Tibial artery (tissue), 4 donors: ENCODE data around the gene RBP5.

Experiments used
- DNase-seq, 2 donors: peaks; one replicate each; pipeline ENCODE4 v3.0.0-alpha.2; 2019
- H3K27ac ChIP-seq, 2 donors: fragments of 200-600 bp; sonication (generic) in 1 of 2; 1 replicate in 1 of 2; 2 replicates in 1 of 2; pipeline ENCODE4 v1.5.1; 2018 to 2019; ENCODE audit warnings: mild to moderate bottlenecking in 1 of 2
- H3K27me3 ChIP-seq, 2 donors: fragments of 200-600 bp; sonication (generic) in 1 of 2; one replicate each; pipeline versions ENCODE4 v1.5.1 to v1.6.0; 2016 to 2019
- H3K36me3 ChIP-seq, 3 donors: fragments of 200-600 bp; sonication (generic) in 2 of 3; one replicate each; pipeline ENCODE4 v1.5.1; 2016 to 2019; ENCODE audit warnings: mild to moderate bottlenecking in 2 of 3
- H3K4me1 ChIP-seq, 4 donors: fragments of 200-600 bp; sonication (generic) in 2 of 4; 1 replicate in 3 of 4; 2 replicates in 1 of 4; pipeline ENCODE4 v1.5.1; 2016 to 2019
- H3K4me3 ChIP-seq, 2 donors: fragments of 200-600 bp; sonication (generic) in 1 of 2; 1 replicate in 1 of 2; 2 replicates in 1 of 2; pipeline ENCODE4 v1.5.1; 2018 to 2019; ENCODE audit warnings: mild to moderate bottlenecking in 2 of 2
- H3K9me3 ChIP-seq, 3 donors: fragments of 200-600 bp; sonication (generic) in 1 of 3; one replicate each; pipeline ENCODE4 v1.5.1; 2016 to 2019
- intact Hi-C: fragments of 100-400 bp; cut with DNase I; formaldehyde crosslinking; loops from one replicate; pipeline ENCODE4 v1.15.0; 2023; ENCODE audit warnings: low total_unique reads
- TF ChIP-seq, protein P1 (sequence below), 2 experiments: fragments of 200-600 bp in 1 of 2; fragments of 450-650 bp in 1 of 2; IDR thresholded peaks; one replicate each; pipeline ENCODE4 v1.5.1; 2017 to 2019; ENCODE audit warnings: antibody characterized with exemption in 2 of 2, mild to moderate bottlenecking in 1 of 2, moderate library complexity in 1 of 2

Gene RBP5

DNA sequence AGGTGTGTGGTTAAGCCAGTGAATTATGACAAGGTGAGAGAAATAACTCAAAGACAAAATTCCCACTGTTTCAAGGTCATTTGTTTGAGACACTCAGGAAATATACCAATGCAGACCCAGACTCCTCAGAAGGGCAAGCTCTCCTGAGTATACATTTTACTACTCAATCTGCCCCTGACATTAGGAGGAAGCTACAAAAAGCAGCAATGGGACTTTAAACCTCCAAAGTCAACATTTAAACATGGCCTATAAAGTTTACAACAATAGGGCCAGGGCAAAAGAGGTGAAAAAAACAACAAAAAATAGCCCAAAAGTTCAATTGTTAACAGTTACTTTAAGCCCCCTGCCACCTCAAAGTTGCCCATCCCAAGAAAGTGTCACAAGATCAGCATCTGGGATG lies 41.3 kb upstream of the RBP5 start:
- no peaks in the 10 kb centered on the region for H3K4me1 ChIP-seq
- peaks cover 0 to 11% (median 0%) of the 10 kb centered on the region in 3 donors for H3K9me3 ChIP-seq
- H3K27me3 ChIP-seq = peaks cover 0 to 15% of the 10 kb centered on the region in 2 donors
- DNase-seq = no peak
- no peaks in the 10 kb centered on the region for H3K36me3 ChIP-seq
- TF ChIP-seq, protein P1, sequence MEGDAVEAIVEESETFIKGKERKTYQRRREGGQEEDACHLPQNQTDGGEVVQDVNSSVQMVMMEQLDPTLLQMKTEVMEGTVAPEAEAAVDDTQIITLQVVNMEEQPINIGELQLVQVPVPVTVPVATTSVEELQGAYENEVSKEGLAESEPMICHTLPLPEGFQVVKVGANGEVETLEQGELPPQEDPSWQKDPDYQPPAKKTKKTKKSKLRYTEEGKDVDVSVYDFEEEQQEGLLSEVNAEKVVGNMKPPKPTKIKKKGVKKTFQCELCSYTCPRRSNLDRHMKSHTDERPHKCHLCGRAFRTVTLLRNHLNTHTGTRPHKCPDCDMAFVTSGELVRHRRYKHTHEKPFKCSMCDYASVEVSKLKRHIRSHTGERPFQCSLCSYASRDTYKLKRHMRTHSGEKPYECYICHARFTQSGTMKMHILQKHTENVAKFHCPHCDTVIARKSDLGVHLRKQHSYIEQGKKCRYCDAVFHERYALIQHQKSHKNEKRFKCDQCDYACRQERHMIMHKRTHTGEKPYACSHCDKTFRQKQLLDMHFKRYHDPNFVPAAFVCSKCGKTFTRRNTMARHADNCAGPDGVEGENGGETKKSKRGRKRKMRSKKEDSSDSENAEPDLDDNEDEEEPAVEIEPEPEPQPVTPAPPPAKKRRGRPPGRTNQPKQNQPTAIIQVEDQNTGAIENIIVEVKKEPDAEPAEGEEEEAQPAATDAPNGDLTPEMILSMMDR (IDR thresholded peaks at IDR 0.05) = no peak
- no peak overlapping the region for H3K4me3 ChIP-seq
- intact Hi-C loops = no loop called here
- no peak overlapping the region for H3K27ac ChIP-seq

DNA sequence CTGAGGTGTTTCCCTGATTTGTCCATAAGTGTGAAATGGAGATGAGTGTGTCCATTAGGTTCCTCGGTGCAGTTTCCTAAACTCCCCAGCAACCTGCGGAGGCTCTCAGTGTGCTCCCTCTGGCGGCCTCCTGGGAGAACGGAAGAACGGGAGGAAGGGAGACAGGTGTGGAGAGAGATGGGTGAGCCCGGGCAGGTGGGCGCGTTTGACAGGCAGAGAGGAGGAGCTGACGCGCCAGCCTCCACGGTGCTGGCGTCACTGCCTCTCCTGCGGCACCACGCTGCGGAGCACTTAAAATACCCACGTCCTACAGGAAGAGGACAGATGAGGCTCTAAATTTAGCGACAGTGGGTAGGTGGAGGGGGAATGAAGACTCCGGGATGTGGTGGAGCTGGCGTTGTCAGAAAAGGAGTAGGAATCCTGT lies 34.0 kb upstream of the RBP5 start:
- peaks cover 0 to 8% (median 2%) of the 10 kb centered on the region in 3 donors for H3K36me3 ChIP-seq
- peaks cover 0 to 25% of the 10 kb centered on the region in 2 donors for H3K27me3 ChIP-seq
- no peak overlapping the region for H3K27ac ChIP-seq
- TF ChIP-seq, protein P1 (IDR thresholded peaks at IDR 0.05) = peak; percentile 26 to 30
- H3K4me3 ChIP-seq = no peak overlapping the region
- peaks cover 0 to 3% (median 0%) of the 10 kb centered on the region in 4 donors for H3K4me1 ChIP-seq
- no peak for DNase-seq
- no peaks in the 10 kb centered on the region for H3K9me3 ChIP-seq
- intact Hi-C loops = no loop called here

DNA sequence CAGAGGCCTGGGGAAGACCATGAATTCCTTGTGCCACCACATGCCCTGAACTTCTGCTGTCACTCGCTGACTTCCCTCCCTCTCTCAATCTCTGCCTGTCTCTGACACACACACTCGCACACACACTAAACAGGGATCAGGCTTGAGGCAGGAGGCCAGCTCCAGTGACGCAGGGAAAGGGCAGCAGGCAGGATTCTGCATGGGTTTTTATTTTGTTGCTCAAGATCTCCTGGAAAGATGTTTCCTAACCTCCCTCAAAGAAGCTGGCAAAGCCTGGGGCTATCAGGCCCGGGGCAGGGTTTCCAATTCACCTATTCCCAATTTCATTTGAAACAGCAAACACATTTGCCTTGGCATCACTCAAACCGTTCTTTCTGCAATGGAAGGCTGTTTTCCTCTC lies 33.1 kb upstream of the RBP5 start:
- DNase-seq = no peak
- Histone ChIP-seq H3K4me3 (no peak overlapping the region), H3K27me3 (peaks cover 0 to 25% of the 10 kb centered on the region in 2 donors), H3K36me3 (peaks cover 0 to 12% (median 6%) of the 10 kb centered on the region in 3 donors), H3K9me3 (no peaks in the 10 kb centered on the region), H3K27ac (no peak overlapping the region), H3K4me1 (peaks cover 0 to 3% (median 0%) of the 10 kb centered on the region in 4 donors)
- TF ChIP-seq, protein P1 (IDR thresholded peaks at IDR 0.05) = no peak
- intact Hi-C loops = no loop called here

DNA sequence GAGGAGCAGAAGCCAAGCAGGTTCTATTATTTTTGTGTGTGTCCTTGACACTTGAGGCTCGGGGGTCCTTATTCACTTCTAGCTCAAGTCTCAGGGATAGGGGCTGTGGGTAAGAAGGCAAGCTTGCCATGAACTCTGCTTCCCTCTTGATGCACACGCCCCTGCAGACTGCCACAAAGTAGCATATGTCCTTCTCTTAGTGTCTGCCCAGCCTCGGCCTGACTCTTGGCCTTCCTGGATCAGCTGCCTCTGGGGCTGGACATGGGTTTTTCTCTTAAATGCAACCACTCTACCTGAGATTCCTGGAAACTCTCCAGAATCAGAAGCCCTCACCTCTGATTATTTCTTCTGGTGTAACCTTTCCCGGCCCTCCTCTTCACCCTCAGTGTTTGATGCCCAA lies 32.6 kb upstream of the RBP5 start:
- H3K36me3 ChIP-seq = peaks cover 0 to 13% (median 6%) of the 10 kb centered on the region in 3 donors
- H3K4me1 ChIP-seq = peaks cover 0 to 3% (median 0%) of the 10 kb centered on the region in 4 donors
- no peaks in the 10 kb centered on the region for H3K9me3 ChIP-seq
- DNase-seq = no peak
- intact Hi-C loops = no loop called here
- H3K27me3 ChIP-seq = peaks cover 0 to 25% of the 10 kb centered on the region in 2 donors
- TF ChIP-seq, protein P1 (IDR thresholded peaks at IDR 0.05) = no peak
- H3K4me3 ChIP-seq = no peak overlapping the region
- H3K27ac ChIP-seq = no peak overlapping the region

DNA sequence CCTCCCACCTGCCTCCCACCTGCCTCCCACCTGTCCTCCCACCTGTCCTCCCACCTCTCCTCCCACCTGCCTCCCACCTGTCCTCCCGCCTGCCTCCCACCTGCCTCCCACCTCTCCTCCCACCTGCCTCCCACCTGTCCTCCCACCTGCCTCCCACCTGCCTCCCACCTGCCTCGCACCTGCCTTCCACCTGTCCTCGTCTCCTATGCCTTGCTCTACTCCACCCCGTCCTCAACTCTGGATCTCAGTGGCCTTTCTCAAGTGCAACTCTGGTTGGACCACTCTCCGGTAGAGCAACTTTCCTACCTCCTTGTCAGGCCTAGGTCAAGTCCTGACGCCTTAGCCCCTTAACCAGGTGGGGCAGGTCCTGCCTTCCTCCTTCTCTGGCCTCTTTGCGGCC lies 31.5 kb upstream of the RBP5 start:
- H3K36me3 ChIP-seq = peaks cover 0 to 13% (median 6%) of the 10 kb centered on the region in 3 donors
- no peak overlapping the region for H3K4me3 ChIP-seq
- peaks cover 0 to 10% (median 0%) of the 10 kb centered on the region in 4 donors for H3K4me1 ChIP-seq
- TF ChIP-seq, protein P1 (IDR thresholded peaks at IDR 0.05) = no peak
- no peak for DNase-seq
- H3K9me3 ChIP-seq = no peaks in the 10 kb centered on the region
- peaks cover 0 to 19% of the 10 kb centered on the region in 2 donors for H3K27me3 ChIP-seq
- H3K27ac ChIP-seq = no peak overlapping the region
- intact Hi-C loops = no loop called here
